RWPE1 (cell line): ENCODE measurements around the gene HSPA1L.

Experiments
- CTCF ChIA-PET: fragments of 350-600 bp; sonication (Branson Sonifier 250); formaldehyde crosslinking; extraction: SDS; loops from one replicate; lab custom pipeline; 2021; lab: Yijun Ruan, JAX
- POLR2A ChIA-PET: fragments of 400-600 bp; formaldehyde crosslinking; extraction: SDS; loops from one replicate; lab custom pipeline; 2020; ENCODE audit warnings: antibody characterized with exemption; ENCODE audit not compliant: low non-redundant PET; lab: Yijun Ruan, JAX
- DNase-seq: peaks from one replicate; pipeline ENCODE4 v3.0.0; 2012; ENCODE audit warnings: low spot score
- H3K27ac ChIP-seq: fragments of 450-650 bp; 2 replicates; pipeline ENCODE4 v1.5.1; 2017
- TF ChIP-seq, protein P1 (sequence below): fragments of 450-650 bp; conservative IDR thresholded peaks from 2 replicates; pipeline ENCODE4 v1.5.1; 2017; ENCODE audit warnings: low read depth, mild to moderate bottlenecking

Gene HSPA1L

DNA sequence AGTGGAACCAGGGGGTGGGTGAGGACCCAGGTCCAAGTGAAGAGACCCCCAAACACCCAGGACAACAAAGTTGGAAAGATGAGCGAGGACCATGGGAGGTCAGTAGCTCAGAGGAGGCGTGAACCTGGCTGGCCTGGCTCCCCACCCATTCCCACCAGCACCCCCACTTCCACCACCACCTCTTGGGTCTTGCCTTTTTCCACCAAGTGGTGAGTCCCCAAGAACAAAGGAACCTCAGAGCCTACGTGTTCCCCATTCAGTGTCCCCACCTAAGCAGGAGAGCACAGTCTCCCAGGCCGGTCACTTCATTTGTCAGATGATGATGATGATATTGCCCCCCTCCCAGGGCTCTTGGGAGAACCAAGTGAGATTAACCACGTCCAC lies 37.4 kb downstream of the HSPA1L start:
- ChIA-PET CTCF (interaction anchor here (0.5 to 0.7 kb wide), 2 partner anchors 13 to 36 kb away, joined by 3 read pairs; no protein-coding TSS in a partner anchor), POLR2A (no interaction called here)
- H3K27ac ChIP-seq: peak overlapping the region; percentile 89

DNA sequence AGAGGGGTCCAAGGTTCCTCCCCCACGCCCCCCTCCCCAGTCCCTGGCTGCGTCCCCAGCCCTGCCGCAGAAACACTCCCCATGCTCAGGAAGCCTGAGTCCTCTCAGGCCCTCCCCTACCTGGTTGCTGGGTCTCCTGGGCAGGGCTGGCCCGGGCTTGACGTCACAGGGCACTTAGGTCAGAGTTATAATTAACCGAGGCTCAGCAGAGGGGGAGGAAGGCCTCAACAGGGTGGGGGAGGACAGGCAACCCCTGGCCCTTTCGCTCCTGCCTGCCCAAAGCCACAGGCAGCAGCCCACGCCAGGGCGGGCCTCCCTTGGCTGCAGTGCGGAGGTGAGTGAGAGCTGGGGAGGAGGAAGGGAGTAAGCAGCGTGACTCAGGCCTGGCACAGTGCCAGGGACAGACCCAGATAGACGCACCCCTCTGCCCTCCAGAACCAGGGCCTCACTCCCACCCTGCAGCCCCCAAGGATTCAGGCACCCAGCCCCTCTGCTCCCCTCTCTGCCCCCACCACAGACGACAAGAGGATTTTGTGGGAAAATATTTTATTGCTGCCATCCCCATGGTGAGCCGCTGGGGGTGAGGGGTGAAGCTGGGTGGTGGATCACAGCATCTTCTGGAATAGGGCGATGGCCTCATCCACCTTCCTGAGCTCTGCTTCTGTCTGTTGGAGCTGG lies 38.0 kb downstream of the HSPA1L start, which contains the start of gene VWA7:
Gene VWA7 (minus strand): TSS at position 340 of the 678 bp plus-strand sequence. CDS start 549 bp downstream, outside the sequence.
- DNase-seq: peak; percentile 94
- peak within 1 kb of the TSS; percentile 89 for H3K27ac ChIP-seq
- ChIA-PET POLR2A (no interaction called here), CTCF (interaction anchor here (0.5 to 0.7 kb wide), 2 partner anchors 14 to 37 kb away, joined by 3 read pairs; no protein-coding TSS in a partner anchor)
- TF ChIP-seq, protein P1, sequence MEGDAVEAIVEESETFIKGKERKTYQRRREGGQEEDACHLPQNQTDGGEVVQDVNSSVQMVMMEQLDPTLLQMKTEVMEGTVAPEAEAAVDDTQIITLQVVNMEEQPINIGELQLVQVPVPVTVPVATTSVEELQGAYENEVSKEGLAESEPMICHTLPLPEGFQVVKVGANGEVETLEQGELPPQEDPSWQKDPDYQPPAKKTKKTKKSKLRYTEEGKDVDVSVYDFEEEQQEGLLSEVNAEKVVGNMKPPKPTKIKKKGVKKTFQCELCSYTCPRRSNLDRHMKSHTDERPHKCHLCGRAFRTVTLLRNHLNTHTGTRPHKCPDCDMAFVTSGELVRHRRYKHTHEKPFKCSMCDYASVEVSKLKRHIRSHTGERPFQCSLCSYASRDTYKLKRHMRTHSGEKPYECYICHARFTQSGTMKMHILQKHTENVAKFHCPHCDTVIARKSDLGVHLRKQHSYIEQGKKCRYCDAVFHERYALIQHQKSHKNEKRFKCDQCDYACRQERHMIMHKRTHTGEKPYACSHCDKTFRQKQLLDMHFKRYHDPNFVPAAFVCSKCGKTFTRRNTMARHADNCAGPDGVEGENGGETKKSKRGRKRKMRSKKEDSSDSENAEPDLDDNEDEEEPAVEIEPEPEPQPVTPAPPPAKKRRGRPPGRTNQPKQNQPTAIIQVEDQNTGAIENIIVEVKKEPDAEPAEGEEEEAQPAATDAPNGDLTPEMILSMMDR: no peak

More for the DNA sequence above, 37.4 kb downstream of the HSPA1L start:
- DNase-seq: no peak
- TF ChIP-seq, protein P1: no peak

DNA sequence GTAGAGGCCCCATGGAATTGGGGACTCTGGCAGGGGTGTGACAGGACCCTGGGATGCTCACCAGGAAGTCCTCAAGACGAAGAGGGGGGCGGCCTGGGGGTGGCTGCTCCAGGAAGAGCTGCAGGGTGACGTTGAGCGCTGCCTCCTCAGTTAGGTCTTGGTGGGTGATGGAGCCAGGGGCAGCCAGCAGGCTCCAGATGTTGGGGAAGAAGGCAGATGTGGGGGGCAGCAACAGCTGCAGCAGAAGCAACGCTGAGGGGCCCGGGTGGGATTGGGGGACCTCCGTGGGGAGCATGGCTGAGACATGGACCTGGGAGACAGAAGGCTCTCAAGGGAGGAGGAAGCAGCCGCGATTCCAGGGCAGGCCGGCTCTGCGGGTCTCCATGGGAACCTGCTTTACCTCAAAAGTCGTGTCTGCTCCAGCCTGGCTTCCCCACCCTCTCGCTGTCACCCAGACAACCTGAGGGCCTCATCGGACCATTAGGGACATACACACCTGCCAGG lies 38.5 kb downstream of the HSPA1L start:
- CTCF ChIA-PET: no interaction called here
- POLR2A ChIA-PET: no interaction called here
- TF ChIP-seq, protein P1: no peak
- peak; percentile 27 for DNase-seq
- H3K27ac ChIP-seq: peak overlapping the region; percentile 89

DNA sequence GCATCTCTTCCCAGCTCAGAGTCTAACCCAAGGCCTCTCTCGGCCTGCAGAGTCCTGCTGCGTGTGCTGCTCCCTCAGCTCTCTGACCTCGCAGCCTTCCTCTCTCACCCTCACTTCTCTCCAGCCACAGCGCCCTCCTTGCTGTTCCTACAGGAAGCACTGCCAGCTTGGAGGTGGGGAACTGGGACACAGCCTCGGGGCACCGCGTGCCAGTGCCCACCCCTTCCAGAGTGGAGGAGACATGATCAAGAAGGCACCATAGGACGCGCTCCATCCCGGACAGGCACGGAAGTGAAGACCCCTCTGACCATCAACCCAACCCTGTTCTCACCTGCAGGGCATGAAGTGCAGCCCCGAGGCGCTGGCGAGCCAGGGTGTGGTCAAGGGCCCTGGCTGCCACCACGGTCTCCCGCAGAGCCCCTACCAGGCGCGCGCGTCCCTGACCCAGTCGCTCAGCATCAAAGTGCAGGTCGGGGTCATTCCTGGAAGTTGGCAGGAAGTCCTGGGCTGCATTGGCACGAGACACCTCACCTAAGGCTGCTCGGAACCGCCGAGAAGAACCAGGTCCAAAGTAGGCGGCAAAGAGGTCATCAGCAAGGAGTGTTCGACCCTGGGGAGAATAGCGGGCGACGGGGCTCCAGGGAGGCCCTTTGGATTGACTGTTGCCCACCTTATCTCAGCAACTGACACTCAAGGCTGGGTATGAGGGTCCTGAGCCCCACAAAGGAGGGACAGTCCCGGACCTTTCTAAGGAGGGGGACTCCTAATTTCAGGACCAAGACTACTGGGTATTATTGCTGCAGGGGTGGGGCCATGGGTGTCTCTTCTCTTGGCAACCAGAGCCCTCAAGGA lies 39.2 kb downstream of the HSPA1L start:
- no peak for DNase-seq
- POLR2A ChIA-PET: no interaction called here
- peak overlapping the region; percentile 89 for H3K27ac ChIP-seq
- TF ChIP-seq, protein P1: no peak
- CTCF ChIA-PET: interaction anchor here (1.0 to 1.6 kb wide), 2 partner anchors 15 to 54 kb away, joined by 3 to 4 read pairs; no protein-coding TSS in a partner anchor

DNA sequence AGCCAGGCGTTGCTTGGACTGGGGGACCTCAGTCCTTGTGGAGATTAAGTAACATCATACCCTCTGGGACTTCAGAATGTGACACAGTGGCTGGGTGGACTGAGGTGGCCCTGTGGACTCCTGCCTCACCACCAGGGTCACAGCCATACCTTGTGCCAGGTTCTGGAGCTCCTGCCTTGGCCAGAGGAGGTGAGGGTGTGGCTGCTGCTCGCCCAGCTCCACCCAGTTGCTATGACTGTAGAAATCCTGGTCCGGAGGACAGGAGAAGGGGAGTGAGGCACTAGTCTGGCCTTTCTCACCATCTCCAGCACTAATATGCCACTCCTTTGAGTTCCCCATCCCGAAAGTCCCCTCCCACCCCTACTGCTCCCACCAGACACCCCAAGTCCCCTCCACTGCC lies 39.9 kb downstream of the HSPA1L start:
- DNase-seq: peak; percentile 26
- ChIA-PET POLR2A (no interaction called here), CTCF (interaction anchor here (0.6 to 1.6 kb wide), 3 partner anchors 16 to 55 kb away, joined by 3 to 8 read pairs (median 4); no protein-coding TSS in a partner anchor)
- TF ChIP-seq, protein P1: no peak
- H3K27ac ChIP-seq: peak overlapping the region; percentile 89

DNA sequence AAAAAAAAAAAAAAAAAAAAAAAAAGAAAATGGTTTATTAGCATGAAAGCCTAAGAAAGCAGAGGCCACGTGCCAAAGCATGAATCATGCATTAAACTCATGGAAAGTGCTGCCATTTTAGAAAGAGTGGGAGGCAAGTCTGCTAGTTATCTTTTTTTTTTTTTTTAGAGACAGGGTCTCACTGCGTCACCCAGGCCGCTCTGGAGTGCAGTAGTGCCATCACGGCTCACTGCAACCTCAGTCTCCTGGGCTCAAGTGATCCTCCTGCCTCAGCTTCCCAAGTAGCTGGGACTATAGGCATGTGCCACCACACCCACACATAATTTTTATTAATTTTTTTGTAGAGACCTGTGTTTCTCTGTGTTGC lies 43.1 kb downstream of the HSPA1L start:
- peak overlapping the region; percentile 38 for H3K27ac ChIP-seq
- DNase-seq: no peak
- POLR2A ChIA-PET: no interaction called here
- TF ChIP-seq, protein P1: no peak
- CTCF ChIA-PET: interaction anchor here (0.7 kb wide), 1 partner anchor 11 kb away, joined by 3 read pairs; no protein-coding TSS in a partner anchor
